HG03280 (cell line): ENCODE measurements around the gene CKLF.
"Not testable (repeated sequence)": the region's sequence is repeated elsewhere in the genome, so short reads cannot be mapped to it uniquely, and the experiment has no call there.

Experiments
- ATAC-seq: cut with Tn5 transposase; IDR thresholded peaks from one replicate; pipeline ENCODE4 v1.9.1; 2021; ENCODE audit warnings: mild to moderate bottlenecking, moderate library complexity; ENCODE audit not compliant: unreplicated experiment

CKLF gene

GRCh38 chr16:66594739-66595138, 42.4 kb downstream of the CKLF start:
- no peak for ATAC-seq

GRCh38 chr16:66596559-66596958, 44.2 kb downstream of the CKLF start:
- ATAC-seq, result not testable (repeated sequence)

GRCh38 chr16:66596986-66597848, 44.8 kb downstream of the CKLF start:
- ATAC-seq, result no peak

- no peak for ATAC-seq
These were observed 45.7 kb downstream of the CKLF start for GRCh38 chr16:66598111-66598510.

- ATAC-seq, result no peak
These were observed 47.4 kb downstream of the CKLF start for GRCh38 chr16:66599726-66600125.

- ATAC-seq, result no peak
These were observed 48.1 kb downstream of the CKLF start for GRCh38 chr16:66600477-66600876.

GRCh38 chr16:66601471-66601870, 49.1 kb downstream of the CKLF start:
- no peak for ATAC-seq

- no peak for ATAC-seq
These were observed 51.4 kb downstream of the CKLF start for GRCh38 chr16:66603537-66604375.

GRCh38 chr16:66604376-66605176, 52.2 kb downstream of the CKLF start, which contains the start of gene CMTM3:
Gene CMTM3 (plus strand): TSS chr16:66604704. CDS start chr16:66604806, 102 bp downstream.
- ATAC-seq, result peak; percentile 54

- peak; percentile 3 for ATAC-seq
These were observed 53.0 kb downstream of the CKLF start for GRCh38 chr16:66605177-66605978.

- ATAC-seq, result no peak
These were observed 53.8 kb downstream of the CKLF start for GRCh38 chr16:66605979-66606751.

- ATAC-seq, result peak; percentile 43
These were observed 56.1 kb downstream of the CKLF start for GRCh38 chr16:66608241-66609138.

GRCh38 chr16:66609139-66609510, 56.7 kb downstream of the CKLF start:
- no peak for ATAC-seq

- ATAC-seq, result no peak
These were observed 57.9 kb downstream of the CKLF start for GRCh38 chr16:66610111-66610820.

GRCh38 chr16:66611911-66612310, 59.5 kb downstream of the CKLF start:
- not testable (repeated sequence) for ATAC-seq

GRCh38 chr16:66612422-66612821, 60.0 kb downstream of the CKLF start:
- no peak for ATAC-seq

GRCh38 chr16:66614161-66614802, 61.9 kb downstream of the CKLF start:
- ATAC-seq, result no peak
